Gastroesophageal sphincter (tissue), 4 donors: ENCODE results near the gene NRXN3. TPM values are rescaled to one million over a fixed set of nuclear protein-coding genes. Genes with fewer than 3 reads are reported as not detected.

Experiments used
- ATAC-seq: fragments of 150-250 bp; one replicate; pipeline ENCODE4 v1.9.1; 2016; ENCODE audit warnings: mild to moderate bottlenecking, moderate library complexity
- H3K27ac ChIP-seq, 4 donors: fragments of 200-600 bp; sonication (generic) in 3 of 4; 1 replicate in 3 of 4; 2 replicates in 1 of 4; pipeline ENCODE4 v1.5.1; 2016 to 2019
- H3K27me3 ChIP-seq: fragments of 200-600 bp; sonication (generic); one replicate; pipeline ENCODE4 v1.5.1; 2019
- H3K36me3 ChIP-seq, 2 donors: fragments of 200-600 bp; sonication (generic); one replicate each; pipeline ENCODE4 v1.5.1; 2019; ENCODE audit warnings: control low read depth in 1 of 2
- H3K4me1 ChIP-seq, 3 donors: fragments of 200-600 bp; sonication (generic); 1 replicate in 2 of 3; 2 replicates in 1 of 3; pipeline ENCODE4 v1.5.1; 2016 to 2019; ENCODE audit warnings: control low read depth in 2 of 3
- H3K4me3 ChIP-seq, 2 donors: fragments of 200-600 bp; sonication (generic); one replicate each; pipeline ENCODE4 v1.5.1; 2019; ENCODE audit warnings: mild to moderate bottlenecking in 1 of 2, moderate library complexity in 1 of 2
- H3K9me3 ChIP-seq, 3 donors: fragments of 200-600 bp; sonication (generic); one replicate each; pipeline ENCODE4 v1.5.1; 2017 to 2019; ENCODE audit warnings: control low read depth in 2 of 3
- EP300 ChIP-seq: sonication (generic); formaldehyde crosslinking; IDR thresholded peaks from one replicate; pipeline ENCODE4 v1.6.1; 2017; ENCODE audit warnings: antibody characterized with exemption, mild to moderate bottlenecking
- POLR2A ChIP-seq, 2 donors: fragments of 450-650 bp; IDR thresholded peaks; one replicate each; pipeline ENCODE4 v1.6.1; 2017; ENCODE audit warnings: antibody characterized with exemption in 2 of 2, mild to moderate bottlenecking in 2 of 2, moderate library complexity in 1 of 2
- POLR2AphosphoS5 ChIP-seq: sonication (generic); formaldehyde crosslinking; IDR thresholded peaks from one replicate; pipeline ENCODE4 v1.6.1; 2017; ENCODE audit warnings: antibody characterized with exemption
- WGBS, 2 donors: methylation state at CpG; one replicate each; pipeline ENCODE4 v1.1.5; 2018; ENCODE audit warnings: low coverage in 1 of 2; 5-methylcytosine and 5-hydroxymethylcytosine counted together
- total RNA-seq, 4 donors: library from RNA; depleted of rRNA; stranded (reverse); fragments of >200 nt; gene quantifications; one replicate each; pipeline ENCODE4 v1.1.0, GENCODE V29; 2016
- TF ChIP-seq, protein P1 (sequence below), 4 experiments: fragments of 200-600 bp in 2 of 4; fragments of 450-650 bp in 2 of 4; sonication (generic) in 1 of 4; IDR thresholded peaks; one replicate each; pipeline ENCODE4 v1.5.1; 2017 to 2019; ENCODE audit warnings: antibody characterized with exemption in 4 of 4, mild to moderate bottlenecking in 2 of 4, moderate library complexity in 2 of 4

NRXN3 gene
- total RNA-seq, 4 donors from 2014 or later = 74.2 to 192 (median 98.2) TPM

- Histone ChIP-seq H3K27me3 (no peaks in the 10 kb centered on the region), H3K4me1 (no peaks in the 10 kb centered on the region), H3K36me3 (no peaks in the 10 kb centered on the region), H3K27ac (no peak overlapping the region), H3K4me3 (no peak overlapping the region), H3K9me3 (no peaks in the 10 kb centered on the region)
- no peak for ATAC-seq
- no peak for TF ChIP-seq EP300
- TF ChIP-seq, protein P1, sequence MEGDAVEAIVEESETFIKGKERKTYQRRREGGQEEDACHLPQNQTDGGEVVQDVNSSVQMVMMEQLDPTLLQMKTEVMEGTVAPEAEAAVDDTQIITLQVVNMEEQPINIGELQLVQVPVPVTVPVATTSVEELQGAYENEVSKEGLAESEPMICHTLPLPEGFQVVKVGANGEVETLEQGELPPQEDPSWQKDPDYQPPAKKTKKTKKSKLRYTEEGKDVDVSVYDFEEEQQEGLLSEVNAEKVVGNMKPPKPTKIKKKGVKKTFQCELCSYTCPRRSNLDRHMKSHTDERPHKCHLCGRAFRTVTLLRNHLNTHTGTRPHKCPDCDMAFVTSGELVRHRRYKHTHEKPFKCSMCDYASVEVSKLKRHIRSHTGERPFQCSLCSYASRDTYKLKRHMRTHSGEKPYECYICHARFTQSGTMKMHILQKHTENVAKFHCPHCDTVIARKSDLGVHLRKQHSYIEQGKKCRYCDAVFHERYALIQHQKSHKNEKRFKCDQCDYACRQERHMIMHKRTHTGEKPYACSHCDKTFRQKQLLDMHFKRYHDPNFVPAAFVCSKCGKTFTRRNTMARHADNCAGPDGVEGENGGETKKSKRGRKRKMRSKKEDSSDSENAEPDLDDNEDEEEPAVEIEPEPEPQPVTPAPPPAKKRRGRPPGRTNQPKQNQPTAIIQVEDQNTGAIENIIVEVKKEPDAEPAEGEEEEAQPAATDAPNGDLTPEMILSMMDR (IDR thresholded peaks at IDR 0.05) = no peak
- TF ChIP-seq POLR2A (IDR thresholded peaks at IDR 0.05) = no peak
- no peak for TF ChIP-seq POLR2AphosphoS5
These were observed 504.6 kb downstream of the NRXN3 start for GRCh38 chr14:78674820-78675219.

- ATAC-seq = no peak
- TF ChIP-seq, protein P1 (IDR thresholded peaks at IDR 0.05) = no peak
- no peak for TF ChIP-seq POLR2AphosphoS5
- TF ChIP-seq EP300 = no peak
- no peak for TF ChIP-seq POLR2A (IDR thresholded peaks at IDR 0.05)
- H3K4me1 ChIP-seq = no peaks in the 10 kb centered on the region
- WGBS, 2 donors = 50 to 67% methylated on average over 5 of the region's 5 CpGs
- no peak overlapping the region for H3K4me3 ChIP-seq
- H3K9me3 ChIP-seq = no peaks in the 10 kb centered on the region
- H3K36me3 ChIP-seq = no peaks in the 10 kb centered on the region
- no peaks in the 10 kb centered on the region for H3K27me3 ChIP-seq
- H3K27ac ChIP-seq = no peak overlapping the region
These were observed 513.0 kb downstream of the NRXN3 start for GRCh38 chr14:78683206-78683605.

GRCh38 chr14:78683981-78684380 lies 513.8 kb downstream of the NRXN3 start:
- Histone ChIP-seq H3K4me3 (no peak overlapping the region), H3K27me3 (no peaks in the 10 kb centered on the region), H3K9me3 (no peaks in the 10 kb centered on the region), H3K27ac (no peak overlapping the region), H3K36me3 (no peaks in the 10 kb centered on the region), H3K4me1 (no peaks in the 10 kb centered on the region)
- WGBS, 2 donors = 8 to 38% methylated on average over 1 of the region's 1 CpG
- TF ChIP-seq EP300 = no peak
- TF ChIP-seq, protein P1 (IDR thresholded peaks at IDR 0.05) = no peak
- no peak for TF ChIP-seq POLR2A (IDR thresholded peaks at IDR 0.05)
- no peak for TF ChIP-seq POLR2AphosphoS5
- ATAC-seq = no peak

GRCh38 chr14:78688503-78688902 lies 518.3 kb downstream of the NRXN3 start:
- Histone ChIP-seq H3K4me1 (no peaks in the 10 kb centered on the region), H3K36me3 (no peaks in the 10 kb centered on the region), H3K27ac (no peak overlapping the region), H3K27me3 (no peaks in the 10 kb centered on the region), H3K9me3 (no peaks in the 10 kb centered on the region), H3K4me3 (no peak overlapping the region)
- no peak for TF ChIP-seq EP300
- TF ChIP-seq POLR2AphosphoS5 = no peak
- no peak for TF ChIP-seq POLR2A (IDR thresholded peaks at IDR 0.05)
- TF ChIP-seq, protein P1 (IDR thresholded peaks at IDR 0.05) = no peak
- ATAC-seq = no peak
- WGBS, 2 donors = 58% methylated on average over 1 of the region's 1 CpG; no CpG with 5 or more reads in 1 of the 2 donors

- no peak for TF ChIP-seq EP300
- TF ChIP-seq POLR2A (IDR thresholded peaks at IDR 0.05) = no peak
- TF ChIP-seq, protein P1 (IDR thresholded peaks at IDR 0.05) = no peak
- TF ChIP-seq POLR2AphosphoS5 = no peak
- Histone ChIP-seq H3K27me3 (no peaks in the 10 kb centered on the region), H3K4me1 (no peaks in the 10 kb centered on the region), H3K4me3 (no peak overlapping the region), H3K27ac (no peak overlapping the region), H3K36me3 (no peaks in the 10 kb centered on the region), H3K9me3 (no peaks in the 10 kb centered on the region)
- no peak for ATAC-seq
- WGBS, 2 donors = 58 to 63% methylated on average over 2 of the region's 2 CpGs
These were observed 520.7 kb downstream of the NRXN3 start for GRCh38 chr14:78690836-78691235.
